GM18909 (cell line): Measurements from ENCODE around the gene GRHL1.
A peak's percentile ranks its signal among the peaks of the same experiment; 100 is the strongest.
"Not testable (repeated sequence)": the region's sequence is repeated elsewhere in the genome, so short reads cannot be mapped to it uniquely, and the experiment has no call there.

Experiments used
- ATAC-seq: cut with Tn5 transposase; IDR thresholded peaks from one replicate; pipeline ENCODE4 v1.9.1; 2021; ENCODE audit warnings: mild to moderate bottlenecking; ENCODE audit not compliant: unreplicated experiment, poor library complexity

The GRHL1 gene, protein sequence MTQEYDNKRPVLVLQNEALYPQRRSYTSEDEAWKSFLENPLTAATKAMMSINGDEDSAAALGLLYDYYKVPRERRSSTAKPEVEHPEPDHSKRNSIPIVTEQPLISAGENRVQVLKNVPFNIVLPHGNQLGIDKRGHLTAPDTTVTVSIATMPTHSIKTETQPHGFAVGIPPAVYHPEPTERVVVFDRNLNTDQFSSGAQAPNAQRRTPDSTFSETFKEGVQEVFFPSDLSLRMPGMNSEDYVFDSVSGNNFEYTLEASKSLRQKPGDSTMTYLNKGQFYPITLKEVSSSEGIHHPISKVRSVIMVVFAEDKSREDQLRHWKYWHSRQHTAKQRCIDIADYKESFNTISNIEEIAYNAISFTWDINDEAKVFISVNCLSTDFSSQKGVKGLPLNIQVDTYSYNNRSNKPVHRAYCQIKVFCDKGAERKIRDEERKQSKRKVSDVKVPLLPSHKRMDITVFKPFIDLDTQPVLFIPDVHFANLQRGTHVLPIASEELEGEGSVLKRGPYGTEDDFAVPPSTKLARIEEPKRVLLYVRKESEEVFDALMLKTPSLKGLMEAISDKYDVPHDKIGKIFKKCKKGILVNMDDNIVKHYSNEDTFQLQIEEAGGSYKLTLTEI

GRCh38 chr2:9951522-9952285 lies at the start of gene GRHL1:
GRHL1 (plus strand) TSS chr2:9951693; CDS start chr2:9951834, 141 bp downstream.
- ATAC-seq: peak; percentile 96

- no peak for ATAC-seq
These were observed 46.1 kb upstream of the GRHL1 start for GRCh38 chr2:9905413-9905812.

DNA sequence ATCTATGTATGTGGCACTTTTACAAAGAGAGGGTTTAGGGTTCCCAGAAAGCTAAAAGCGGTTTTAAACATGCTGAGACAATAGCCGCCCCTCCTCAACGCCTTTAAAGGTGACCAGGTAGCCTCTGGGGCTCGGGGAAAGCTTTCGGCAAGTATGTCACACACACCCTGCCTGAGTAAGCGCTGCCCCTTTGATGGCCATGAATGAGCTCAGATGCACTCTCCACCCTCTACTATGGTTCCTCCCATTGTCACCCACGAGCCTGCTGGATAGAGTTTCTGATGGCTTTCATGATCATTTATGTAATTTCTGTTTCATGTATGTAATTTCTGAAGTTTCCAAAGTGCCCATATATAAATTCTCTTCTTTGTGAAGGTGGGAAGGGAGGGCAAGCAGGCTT lies 44.1 kb upstream of the GRHL1 start:
- no peak for ATAC-seq

- ATAC-seq: no peak
These were observed 42.9 kb upstream of the GRHL1 start for GRCh38 chr2:9908639-9909038.

DNA sequence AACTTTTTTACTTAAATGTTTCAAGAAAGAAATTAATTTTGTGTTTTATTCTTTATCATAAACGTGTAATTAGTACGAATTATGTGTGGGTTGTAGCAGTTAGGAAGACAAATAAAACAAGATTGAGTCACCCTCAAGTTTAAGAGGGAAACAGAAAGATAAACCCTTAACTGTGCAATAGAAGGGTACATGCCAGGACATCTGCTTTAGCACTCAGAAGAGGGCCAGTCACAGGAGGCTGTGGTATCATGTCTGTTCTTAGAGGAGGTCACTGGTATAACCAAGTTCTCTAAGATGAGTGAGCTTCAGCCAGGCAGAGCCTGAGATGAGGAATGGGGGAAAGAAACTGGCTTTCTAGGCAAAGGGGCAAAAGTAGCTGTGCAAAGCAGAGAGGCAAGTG lies 42.4 kb upstream of the GRHL1 start:
- ATAC-seq: no peak

- ATAC-seq: no peak
These were observed 40.8 kb upstream of the GRHL1 start for GRCh38 chr2:9910699-9911098.

- no peak for ATAC-seq
These were observed 39.0 kb upstream of the GRHL1 start for GRCh38 chr2:9912468-9912867.

DNA sequence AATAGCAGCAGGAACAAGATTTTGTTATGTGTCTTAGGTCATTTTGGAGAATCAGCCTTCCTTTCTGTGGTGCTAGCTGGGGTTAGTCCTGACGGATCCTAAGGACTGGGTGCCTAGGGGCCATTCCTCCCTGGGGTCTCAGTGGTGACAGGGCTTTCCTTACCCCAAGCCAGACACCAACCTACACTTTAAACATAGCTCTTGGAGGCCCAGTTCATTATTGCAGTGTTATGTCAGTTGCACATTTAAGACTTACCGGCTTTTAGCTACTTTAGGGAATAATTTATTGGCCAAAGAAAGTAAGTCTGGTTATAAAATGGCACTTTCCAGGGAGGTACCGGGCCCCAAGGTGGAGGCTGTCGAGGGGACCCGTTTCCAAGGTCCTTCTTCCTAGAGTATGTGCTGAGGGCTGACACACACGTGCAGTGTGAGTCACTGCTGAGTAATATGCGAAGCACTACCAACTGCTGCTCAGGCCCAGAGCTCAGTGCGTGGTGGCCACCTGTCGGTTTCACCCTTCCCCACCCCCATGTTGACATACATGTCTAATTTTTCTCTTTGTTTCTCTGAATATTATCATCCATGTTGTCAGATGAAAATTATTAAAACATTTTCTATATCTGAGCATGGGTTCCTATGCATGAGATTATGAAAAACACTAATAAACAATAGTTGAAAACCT lies 37.0 kb upstream of the GRHL1 start:
- peak; percentile 97 for ATAC-seq

DNA sequence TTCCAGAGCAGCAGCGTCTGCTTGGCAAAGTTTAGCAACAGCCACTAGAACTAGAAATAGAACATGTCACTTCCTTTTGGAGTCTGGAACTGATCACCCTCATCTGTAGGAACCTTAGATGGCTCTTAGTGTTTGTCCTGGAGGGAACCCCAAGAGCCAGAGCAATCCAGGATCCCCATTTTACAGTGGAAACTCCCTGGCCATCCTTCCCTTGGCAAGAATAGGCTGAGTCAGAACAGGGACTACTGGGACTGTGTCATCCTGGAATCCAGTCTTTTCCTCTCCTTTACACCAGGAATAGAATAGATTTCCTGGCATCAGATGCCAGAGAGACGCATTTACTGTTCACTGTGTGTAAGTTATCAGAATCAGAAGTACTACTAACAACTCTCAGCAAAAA lies 33.2 kb upstream of the GRHL1 start:
- ATAC-seq: no peak

GRCh38 chr2:9919512-9919911 lies 32.0 kb upstream of the GRHL1 start:
- ATAC-seq: no peak

- not testable (repeated sequence) for ATAC-seq
These were observed 24.5 kb upstream of the GRHL1 start for GRCh38 chr2:9927020-9927419.

DNA sequence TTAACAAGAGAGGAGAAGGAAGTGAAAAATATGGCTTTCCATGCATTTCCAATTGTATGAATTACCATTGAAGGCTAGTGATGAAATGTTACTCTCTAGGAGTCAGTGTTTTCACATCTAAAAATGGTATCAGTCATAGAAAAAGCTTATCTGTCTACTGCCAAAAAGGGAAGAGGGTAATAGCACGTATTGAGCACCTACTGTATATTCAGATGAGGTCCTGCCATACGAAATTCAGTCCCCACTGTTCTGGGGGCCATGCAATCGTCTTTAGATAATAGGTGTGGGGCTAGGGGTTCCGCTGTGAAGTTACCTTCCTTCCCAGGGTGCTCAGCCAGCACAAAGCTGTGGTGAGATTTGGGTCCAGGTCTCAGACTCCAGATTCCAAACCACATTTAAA lies 14.2 kb upstream of the GRHL1 start:
- no peak for ATAC-seq

GRCh38 chr2:9937968-9938367 lies 13.5 kb upstream of the GRHL1 start:
- ATAC-seq: no peak

DNA sequence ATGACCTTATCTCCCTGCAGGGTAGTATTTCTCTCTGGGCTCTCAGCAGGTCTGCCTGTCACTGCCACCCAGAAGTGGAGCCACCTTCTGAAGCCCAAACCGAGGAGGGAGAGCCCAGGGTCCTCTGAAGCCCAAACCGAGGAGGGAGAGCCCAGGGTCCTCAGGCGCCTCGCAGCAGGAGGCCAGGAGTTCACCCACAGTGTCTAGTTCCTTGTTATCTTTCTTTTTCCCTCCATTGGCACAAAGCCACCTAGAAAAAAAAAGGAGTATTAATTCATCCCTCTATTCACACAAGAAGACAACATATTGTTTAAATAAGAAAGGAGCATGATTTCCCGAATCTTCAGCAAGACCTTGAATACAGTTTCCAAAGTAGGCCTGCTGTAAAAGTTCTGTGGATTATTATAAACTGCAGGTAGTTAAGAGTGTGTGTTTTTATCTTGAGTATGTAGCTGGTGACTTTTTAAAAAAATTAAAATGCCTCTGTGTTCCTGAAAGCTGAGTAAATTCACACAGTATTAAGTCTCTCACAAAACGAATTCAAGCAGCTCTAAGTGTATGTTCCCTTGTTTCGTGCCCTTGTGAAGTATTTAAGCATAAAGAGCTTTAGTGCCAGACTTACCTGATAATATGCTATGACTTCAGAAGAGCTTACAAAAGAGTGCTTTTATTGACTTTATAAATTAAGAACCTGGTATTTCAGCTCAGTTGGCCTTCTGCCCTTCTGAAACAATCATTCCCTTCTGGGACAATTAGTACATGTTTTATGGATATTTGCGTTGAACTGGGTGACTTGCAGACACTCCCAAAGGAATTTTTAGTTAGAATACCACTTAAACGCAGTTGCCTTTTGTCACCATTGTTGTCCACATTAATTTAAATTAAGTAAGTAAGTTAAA lies 11.7 kb upstream of the GRHL1 start:
- no peak for ATAC-seq

- ATAC-seq: no peak
These were observed 10.1 kb upstream of the GRHL1 start for GRCh38 chr2:9941196-9941995.

DNA sequence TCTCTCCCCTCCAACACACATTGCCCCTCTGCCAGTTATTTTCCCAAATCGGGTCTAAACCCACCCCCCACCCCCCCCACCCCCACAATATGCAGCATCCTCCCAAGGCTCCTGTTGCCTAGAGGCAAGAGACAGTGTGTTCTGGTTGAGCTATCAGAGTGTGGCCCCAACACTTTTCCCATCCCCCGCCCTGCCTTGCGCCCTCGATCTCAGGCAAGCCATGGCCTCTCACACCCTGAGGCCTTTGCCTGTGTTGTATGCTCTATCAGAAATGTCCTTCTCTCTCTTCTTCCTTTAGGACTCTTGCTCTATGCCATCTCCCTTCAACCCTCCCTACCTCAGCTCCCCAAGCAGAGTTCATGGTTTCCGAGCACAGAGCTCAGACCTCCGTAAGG lies 9.5 kb upstream of the GRHL1 start:
- no peak for ATAC-seq

GRCh38 chr2:9944330-9944758 lies 7.1 kb upstream of the GRHL1 start:
- no peak for ATAC-seq

DNA sequence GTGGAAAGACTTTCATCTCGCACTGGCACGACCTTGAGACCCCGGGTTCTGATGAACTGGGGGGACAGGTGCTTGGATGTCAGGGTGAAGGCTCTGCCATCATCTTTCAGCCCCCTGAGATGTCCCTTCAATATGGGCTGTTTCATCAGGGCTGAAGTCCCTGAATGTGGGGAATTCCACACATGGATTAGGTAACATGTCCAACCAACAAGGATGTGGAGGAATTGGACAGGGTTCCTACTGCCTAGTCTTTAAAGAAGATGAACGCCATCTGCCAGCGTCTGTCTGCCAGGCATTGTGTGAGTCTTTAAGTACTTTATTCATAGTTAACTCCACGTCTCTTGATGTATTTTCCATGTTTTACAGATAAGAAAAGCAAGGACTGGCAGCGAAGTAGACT lies 5.9 kb upstream of the GRHL1 start:
- no peak for ATAC-seq

- no peak for ATAC-seq
These were observed 5.4 kb upstream of the GRHL1 start for GRCh38 chr2:9946076-9946475.
